HepG2 (cell line): Measurements from ENCODE around the gene MBD5. TPM values are rescaled to one million over a fixed set of nuclear protein-coding genes. Genes with fewer than 3 reads are reported as not detected.

Experiments
- ARID2 ChIP-seq: sonication (generic); formaldehyde crosslinking; IDR thresholded peaks from 2 replicates; pipeline ENCODE4 v1.8.1; 2022; ENCODE audit warnings: mild to moderate bottlenecking, missing genetic modification reagents, borderline replicate concordance
- ATF2 ChIP-seq: sonication (generic); formaldehyde crosslinking; IDR thresholded peaks from 2 replicates; pipeline ENCODE4 v1.4.0; 2020; ENCODE audit warnings: missing genetic modification reagents
- CEBPZ ChIP-seq: IDR thresholded peaks from 2 replicates; pipeline ENCODE4 v1.6.1; 2012; ENCODE audit warnings: low read length, improper control_type of control experiment
- E2F2 ChIP-seq: sonication (generic); formaldehyde crosslinking; IDR thresholded peaks from 2 replicates; pipeline ENCODE4 v1.4.0; 2020; ENCODE audit warnings: missing genetic modification reagents, borderline replicate concordance
- FOXJ3 ChIP-seq: sonication (generic); formaldehyde crosslinking; IDR thresholded peaks from 2 replicates; pipeline ENCODE4 v1.4.0; 2020; ENCODE audit warnings: missing genetic modification reagents, mild to moderate bottlenecking, borderline replicate concordance
- IRF9 ChIP-seq: sonication (generic); formaldehyde crosslinking; IDR thresholded peaks from 2 replicates; pipeline ENCODE4 v1.8.0; 2022; ENCODE audit warnings: missing genetic modification reagents, mild to moderate bottlenecking, borderline replicate concordance
- KDM4B ChIP-seq: sonication (generic); formaldehyde crosslinking; IDR thresholded peaks from 2 replicates; pipeline ENCODE4 v1.4.0; 2020; ENCODE audit warnings: missing genetic modification reagents
- KDM5A ChIP-seq: fragments of 200-600 bp; sonication (generic); IDR thresholded peaks from 2 replicates; pipeline ENCODE4 v1.7.0; 2018; ENCODE audit warnings: antibody characterized with exemption, mild to moderate bottlenecking, low read length, borderline replicate concordance
- KLF16 ChIP-seq, 2 experiments: sonication (generic) in 1 of 2; formaldehyde crosslinking in 1 of 2; IDR thresholded peaks; 2 replicates each; pipeline versions ENCODE4 v1.6.1 to v1.8.0; 2016 to 2023; ENCODE audit warnings: missing genetic modification reagents in 2 of 2, missing compliant biosample characterization in 1 of 2
- NPAS2 ChIP-seq: sonication (generic); formaldehyde crosslinking; IDR thresholded peaks from 2 replicates; pipeline ENCODE4 v1.8.0; 2022; ENCODE audit warnings: mild to moderate bottlenecking, missing genetic modification reagents, borderline replicate concordance
- PBX3 ChIP-seq: sonication (generic); formaldehyde crosslinking; IDR thresholded peaks from 2 replicates; pipeline ENCODE4 v1.8.1; 2023; ENCODE audit warnings: missing genetic modification reagents, inconsistent platforms, borderline replicate concordance
- PHF20 ChIP-seq: sonication (generic); formaldehyde crosslinking; IDR thresholded peaks from 2 replicates; pipeline ENCODE4 v1.5.0; 2020; ENCODE audit warnings: mild to moderate bottlenecking, missing genetic modification reagents
- SMC3 ChIP-seq: IDR thresholded peaks from 2 replicates; pipeline ENCODE4 v1.6.1; 2011; ENCODE audit warnings: low read length, improper control_type of control experiment
- XRCC5 ChIP-seq: fragments of 200-400 bp; formaldehyde crosslinking; optimal IDR thresholded peaks from 2 replicates; pipeline ENCODE3; 2017; ENCODE audit warnings: mild to moderate bottlenecking, low read length
- ZFX ChIP-seq: sonication (generic); formaldehyde crosslinking; IDR thresholded peaks from 2 replicates; pipeline ENCODE4 v1.4.0; 2020; ENCODE audit warnings: mild to moderate bottlenecking, low read depth, missing genetic modification reagents, moderate library complexity
- ZNF367 ChIP-seq: sonication (generic); formaldehyde crosslinking; IDR thresholded peaks from 2 replicates; pipeline ENCODE4 v1.4.0; 2020; ENCODE audit warnings: missing genetic modification reagents, borderline replicate concordance
- ZNF572 ChIP-seq: sonication (generic); formaldehyde crosslinking; IDR thresholded peaks from 2 replicates; pipeline ENCODE4 v1.5.1; 2020; ENCODE audit warnings: mild to moderate bottlenecking, missing genetic modification reagents
- ZSCAN20 ChIP-seq: sonication (generic); formaldehyde crosslinking; IDR thresholded peaks from 2 replicates; pipeline ENCODE4 v1.4.0; 2020; ENCODE audit warnings: missing genetic modification reagents, mild to moderate bottlenecking, borderline replicate concordance
- polyA plus RNA-seq, 8 experiments: library from polyadenylated mRNA; depleted of rRNA in 3 of 8; stranded (reverse) in 7 of 8; unstranded in 1 of 8; fragments of >200 nt; fragmentation: Illumina TruSeq in 4 of 8; extraction: Trizol in 4 of 8; gene quantifications; 2 replicates each; pipeline versions ENCODE4 v1.2.1 to v1.2.3, GENCODE V29; 2011 to 2016; ENCODE audit warnings: low read depth in 4 of 8, missing spikeins in 1 of 8, mixed read lengths in 1 of 8; ENCODE audit not compliant: insufficient read depth in 1 of 8
- total RNA-seq, 5 experiments: library from RNA; depleted of rRNA; stranded (reverse); fragments of >200 nt; fragmentation: Illumina TruSeq; extraction: Trizol; gene quantifications; 2 replicates each; pipeline ENCODE4 v1.2.3, GENCODE V29; 2016; ENCODE audit warnings: low read depth in 1 of 5

Gene MBD5
- total and polyA plus RNA-seq, 2 of the 13 experiments (the other 11 are each of a cell fraction or from before 2014, with no cell fraction given) = 13.5 to 26.4 TPM

GRCh38 chr2:148201075-148202004 lies 180.4 kb downstream of the MBD5 start (continued):
- no peak for TF ChIP-seq ZNF367 (CRISPR knock-in tag)
- no peak for TF ChIP-seq CEBPZ
- peak; percentile 79 for TF ChIP-seq XRCC5
- TF ChIP-seq PBX3 = no peak
- TF ChIP-seq IRF9 = no peak
- TF ChIP-seq KDM4B (CRISPR knock-in tag) = peak; percentile 85; the same call in 1 of the 2 replicates
- TF ChIP-seq PHF20 (CRISPR knock-in tag) = no peak
- peak; percentile 61 for TF ChIP-seq ZFX (CRISPR knock-in tag)
- no peak for TF ChIP-seq KDM5A
- 0 out of 4 replicates have a peak, but pooled peaks of 1 of the 2 experiments have one; percentile 37 for TF ChIP-seq KLF16 (CRISPR knock-in tag; IDR thresholded peaks at IDR 0.05)
- TF ChIP-seq ZSCAN20 (CRISPR knock-in tag) = no peak
- no peak for TF ChIP-seq FOXJ3 (CRISPR knock-in tag)
- TF ChIP-seq E2F2 = no peak
- peak; percentile 67 for TF ChIP-seq ZNF572 (CRISPR knock-in tag)
- TF ChIP-seq SMC3 = peak; percentile 93
- TF ChIP-seq ATF2 (CRISPR knock-in tag) = peak; percentile 41; the same call in 1 of the 2 replicates
- no peak for TF ChIP-seq NPAS2 (CRISPR knock-in tag)
- 0 out of 2 replicates have a peak, but pooled peaks have one; percentile 21 for TF ChIP-seq ARID2
